Pancreas (tissue), 10 donors: ENCODE data around the gene CD36. TPM values are rescaled to one million over a fixed set of nuclear protein-coding genes. Genes with fewer than 3 reads are reported as not detected.
"Not testable (repeated sequence)": the region's sequence is repeated elsewhere in the genome, so short reads cannot be mapped to it uniquely, and the experiment has no call there.

Experiments used
- ATAC-seq, 4 donors: fragments of 200-7000 bp; cut with Tn5 transposase; one replicate each; pipeline versions ENCODE4 v1.8.0 to v1.9.1; 2020; ENCODE audit warnings: mild to moderate bottlenecking in 4 of 4, moderate library complexity in 4 of 4
- DNase-seq, 6 donors: peaks; one replicate each; pipeline ENCODE4 v3.0.0-alpha.2; 2020
- FAIRE-seq: peaks from 2 replicates; lab custom pipeline; 2012; peaks lifted over from hg19 to GRCh38; lab: Jason Lieb, UNC
- H3K27ac ChIP-seq, 4 donors: fragments of 200-600 bp; sonication (generic); 1 replicate in 3 of 4; 2 replicates in 1 of 4; pipeline versions ENCODE4 v1.5.0 to v1.8.0; 2020
- H3K27me3 ChIP-seq, 4 donors: fragments of 200-600 bp; one replicate each; pipeline ENCODE4 v1.8.0; 2021
- H3K36me3 ChIP-seq, 3 donors: fragments of 200-600 bp; sonication (generic) in 1 of 3; one replicate each; pipeline versions ENCODE4 v1.5.0 to v1.8.0; 2020 to 2021
- H3K4me1 ChIP-seq, 3 donors: fragments of 200-600 bp; one replicate each; pipeline ENCODE4 v1.8.0; 2021
- H3K4me3 ChIP-seq, 4 donors: fragments of 200-600 bp; sonication (generic) in 2 of 4; one replicate each; pipeline versions ENCODE4 v1.5.0 to v1.8.0; 2020 to 2021
- H3K9me3 ChIP-seq, 4 donors: fragments of 200-600 bp; one replicate each; pipeline ENCODE4 v1.8.0; 2021
- CTCF ChIP-seq, 4 donors: fragments of 200-600 bp; sonication (generic) in 3 of 4; IDR thresholded peaks; one replicate each; pipeline versions ENCODE4 v1.5.0 to v1.8.0; 2021; ENCODE audit warnings: antibody characterized with exemption in 4 of 4
- WGBS, 2 donors: extraction: QIAGEN DNeasy Blood & Tissue Kit; methylation state at CpG; one replicate each; pipeline ENCODE4 v1.1.7; 2013; 5-methylcytosine and 5-hydroxymethylcytosine counted together
- intact Hi-C, 3 donors: fragments of 100-400 bp; cut with DNase I; formaldehyde crosslinking; loops; one replicate each; pipeline versions ENCODE4 v1.11.1 to v1.14.2; 2022
- polyA plus RNA-seq, 2 donors: library from polyadenylated mRNA; stranded (reverse); fragments of 200-250 nt; gene quantifications; one replicate each; pipeline ENCODE4 v1.2.3, GENCODE V29; 2013
- total RNA-seq, 6 donors: library from RNA; stranded (reverse); fragmentation: NEBNext Ultra II Directional in 4 of 6; extraction: Animal tissue kit (Norgen Biotek cat#: 25700) in 4 of 6; gene quantifications; one replicate each; pipeline versions ENCODE4 v1.2.1 to v1.2.4, GENCODE V29; 2021 to 2023
- donor health status: healthy with polysubstance abuse.
- donor health status: DM: no; HTN: no; CAD: no; lungs with moderate emphysema.
- donor health status: DM: no; HTN: no; CAD: no.
- donor health status: control.
- donor health status: control.
- donor health status: Bipolar disorder and iron deficiency.
- donor health status: DM: yes; HTN: yes; CAD: no.
- donor health status: DM: no; HTN: no; CAD: no.
- donor health status: DM: no; HTN: no; CAD: no.
- donor health status: DM: yes; HTN: yes; CAD: no.

Gene CD36
- total and polyA plus RNA-seq, 8 donors: 9.8 to 25.0 (median 16.3) TPM

- FAIRE-seq (no peak), ATAC-seq (no peak), DNase-seq (no peak)
- no peak for TF ChIP-seq CTCF (IDR thresholded peaks at IDR 0.05)
- Histone ChIP-seq H3K4me3 (no peak overlapping the region), H3K27me3 (no peaks in the 10 kb centered on the region), H3K4me1 (no peaks in the 10 kb centered on the region), H3K36me3 (no peaks in the 10 kb centered on the region), H3K9me3 (no peaks in the 10 kb centered on the region), H3K27ac (no peak overlapping the region)
- intact Hi-C loops: loop anchor here in 1 of 3 donors (10.0 kb wide), 1 partner anchor 231 kb away; no protein-coding TSS in a partner anchor
- 59 to 67% methylated on average over 2 of the region's 2 CpGs for WGBS, 2 donors
Measured at GRCh38 chr7:80665526-80665925, 27.1 kb downstream of the CD36 start.

- no peak for TF ChIP-seq CTCF (IDR thresholded peaks at IDR 0.05)
- Histone ChIP-seq H3K36me3 (no peaks in the 10 kb centered on the region), H3K4me3 (no peak overlapping the region), H3K27ac (no peak overlapping the region), H3K27me3 (no peaks in the 10 kb centered on the region), H3K9me3 (no peaks in the 10 kb centered on the region), H3K4me1 (no peaks in the 10 kb centered on the region)
- FAIRE-seq (no peak), ATAC-seq (no peak), DNase-seq (no peak)
- intact Hi-C loops: loop anchor here in 1 of 3 donors (10.0 kb wide), 1 partner anchor 232 kb away; no protein-coding TSS in a partner anchor
- WGBS, 2 donors: 42 to 48% methylated on average over 2 of the region's 2 CpGs
Measured at GRCh38 chr7:80666376-80666775, 27.9 kb downstream of the CD36 start.

- not testable (repeated sequence) for H3K4me3 ChIP-seq, FAIRE-seq, H3K4me1 ChIP-seq, DNase-seq, H3K36me3 ChIP-seq, H3K9me3 ChIP-seq, H3K27me3 ChIP-seq, ATAC-seq, H3K27ac ChIP-seq
- intact Hi-C loops: loop anchor here in 1 of 3 donors (10.0 kb wide), 1 partner anchor 235 kb away; no protein-coding TSS in a partner anchor
- WGBS, 2 donors: 91 to 96% methylated on average over 6 of the region's 6 CpGs
Measured at GRCh38 chr7:80669367-80669766, 30.9 kb downstream of the CD36 start.

GRCh38 chr7:80671744-80672143 is 33.3 kb downstream of the CD36 start:
- Histone ChIP-seq H3K36me3 (no peaks in the 10 kb centered on the region), H3K27ac (no peak overlapping the region), H3K4me1 (no peaks in the 10 kb centered on the region), H3K4me3 (no peak overlapping the region), H3K9me3 (no peaks in the 10 kb centered on the region), H3K27me3 (no peaks in the 10 kb centered on the region)
- no peak for DNase-seq
- no peak for FAIRE-seq
- no peak for ATAC-seq
- no peak for TF ChIP-seq CTCF (IDR thresholded peaks at IDR 0.05)
- 92 to 98% methylated on average over 1 of the region's 1 CpG for WGBS, 2 donors
- intact Hi-C loops: no loop called here

- no peak overlapping the region for H3K4me3 ChIP-seq
- H3K27me3 ChIP-seq: no peaks in the 10 kb centered on the region
- no peaks in the 10 kb centered on the region for H3K36me3 ChIP-seq
- WGBS, 2 donors: 38 to 49% methylated on average over 1 of the region's 1 CpG
- no peak overlapping the region for H3K27ac ChIP-seq
- H3K9me3 ChIP-seq: no peaks in the 10 kb centered on the region
- FAIRE-seq (no peak), ATAC-seq (no peak), DNase-seq (no peak)
- intact Hi-C loops: no loop called here
- no peaks in the 10 kb centered on the region for H3K4me1 ChIP-seq
- TF ChIP-seq CTCF (IDR thresholded peaks at IDR 0.05): no peak
Measured at GRCh38 chr7:80675090-80675489, 36.6 kb downstream of the CD36 start.
